HG02763 (cell line): ENCODE results near the gene SIPA1.
"Not testable (repeated sequence)": the region's sequence is repeated elsewhere in the genome, so short reads cannot be mapped to it uniquely, and the experiment has no call there.

Experiments used
- ATAC-seq: cut with Tn5 transposase; IDR thresholded peaks from one replicate; pipeline ENCODE4 v1.9.1; 2021; ENCODE audit warnings: mild to moderate bottlenecking, moderate library complexity; ENCODE audit not compliant: unreplicated experiment

Gene SIPA1

DNA sequence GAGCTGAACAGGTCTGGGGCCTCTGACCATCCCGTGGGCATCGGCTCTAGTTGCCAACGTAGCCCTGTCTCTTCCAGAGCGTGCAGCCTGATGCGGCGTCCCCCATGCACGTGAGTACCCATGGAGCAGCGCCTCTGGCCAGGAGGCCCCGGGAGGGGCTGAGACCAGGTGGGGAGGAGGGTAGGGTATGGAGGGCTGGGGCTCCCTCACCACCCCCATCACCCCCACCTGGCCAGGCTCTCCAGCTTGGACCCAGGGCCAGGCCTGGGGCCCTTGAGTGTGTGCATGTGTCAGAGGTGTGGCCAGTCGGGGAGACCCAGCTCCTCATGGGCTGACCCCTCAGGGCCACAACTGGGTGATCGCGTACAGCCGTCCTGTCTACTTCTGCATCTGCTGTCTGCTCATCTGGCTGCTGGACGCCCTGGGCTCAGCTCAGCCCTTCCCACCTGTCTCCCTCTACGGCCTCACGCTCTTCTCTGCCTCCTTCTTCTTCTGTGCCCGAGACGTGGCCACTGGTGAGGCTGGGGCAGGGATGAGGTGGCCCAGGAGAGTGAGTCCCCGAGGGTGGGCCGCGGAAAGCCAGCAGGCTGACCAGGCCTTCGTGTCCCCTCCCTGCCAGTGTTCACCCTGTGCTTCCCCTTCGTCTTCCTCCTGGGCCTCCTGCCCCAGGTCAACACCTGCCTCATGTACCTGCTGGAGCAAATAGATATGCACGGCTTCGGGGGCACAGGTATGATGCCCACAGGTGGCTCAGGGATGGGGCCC, 13.9 kb upstream of the SIPA1 start:
- no peak for ATAC-seq

DNA sequence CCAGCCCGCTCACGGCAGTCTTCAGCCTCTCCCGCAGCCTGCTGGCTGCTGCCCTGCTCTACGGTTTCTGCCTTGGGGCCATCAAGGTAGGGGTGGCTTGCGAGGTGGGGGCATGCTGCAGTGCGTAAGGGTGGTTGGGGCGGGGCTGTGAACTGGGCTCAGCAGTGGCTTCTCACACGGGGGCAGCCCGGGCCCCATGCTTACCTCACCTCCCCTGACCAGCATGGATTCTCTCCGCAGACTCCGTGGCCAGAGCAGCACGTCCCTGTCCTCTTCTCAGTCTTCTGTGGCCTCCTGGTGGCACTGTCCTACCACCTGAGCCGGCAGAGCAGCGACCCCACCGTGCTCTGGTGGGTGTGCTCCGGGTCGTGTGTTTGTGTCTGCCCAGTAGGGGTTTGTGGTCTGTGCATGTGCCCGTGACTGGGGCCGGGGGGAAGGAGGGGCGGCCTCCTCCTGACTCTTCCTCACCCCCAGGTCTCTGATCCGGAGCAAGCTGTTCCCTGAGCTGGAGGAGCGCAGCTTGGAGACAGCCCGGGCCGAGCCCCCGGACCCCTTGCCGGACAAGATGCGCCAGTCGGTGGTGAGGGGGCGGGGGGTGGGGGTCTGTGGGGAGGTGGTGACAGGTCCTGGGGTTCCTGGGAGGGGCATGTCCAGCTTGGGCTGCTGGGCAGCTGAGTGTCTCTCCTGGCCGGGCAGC, 12.8 kb upstream of the SIPA1 start:
- no peak for ATAC-seq

DNA sequence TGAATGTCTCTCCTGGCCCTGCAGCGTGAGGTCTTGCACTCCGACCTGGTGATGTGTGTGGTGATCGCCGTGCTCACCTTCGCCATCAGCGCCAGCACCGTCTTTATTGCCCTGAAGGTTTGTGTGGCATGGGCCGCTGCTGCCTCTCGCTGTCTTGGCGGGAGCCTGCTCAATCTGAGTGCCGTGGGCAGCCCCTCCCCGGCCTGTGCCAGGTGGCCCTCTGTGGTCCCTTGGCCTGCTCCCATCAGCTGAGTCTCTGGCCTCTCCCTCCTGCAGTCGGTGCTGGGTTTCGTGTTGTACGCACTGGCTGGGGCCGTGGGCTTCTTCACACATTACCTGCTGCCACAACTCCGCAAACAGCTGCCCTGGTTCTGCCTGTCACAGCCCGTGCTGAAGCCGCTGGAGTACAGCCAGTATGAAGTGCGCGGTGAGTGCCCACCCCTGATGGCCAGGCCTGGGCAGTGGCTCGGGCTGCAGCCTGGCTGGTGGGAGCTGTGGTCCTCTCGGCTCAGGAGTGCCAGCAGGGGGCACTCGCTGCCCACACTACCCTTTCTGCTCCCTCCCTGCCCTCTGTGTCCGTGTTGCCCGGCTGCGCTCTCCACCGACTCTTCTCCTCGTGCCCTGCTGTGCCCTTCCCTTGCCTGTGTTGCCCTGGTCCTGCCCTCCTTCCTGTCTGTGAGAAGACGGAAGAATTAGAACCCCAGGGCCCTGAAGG, 12.1 kb upstream of the SIPA1 start:
- ATAC-seq = no peak

DNA sequence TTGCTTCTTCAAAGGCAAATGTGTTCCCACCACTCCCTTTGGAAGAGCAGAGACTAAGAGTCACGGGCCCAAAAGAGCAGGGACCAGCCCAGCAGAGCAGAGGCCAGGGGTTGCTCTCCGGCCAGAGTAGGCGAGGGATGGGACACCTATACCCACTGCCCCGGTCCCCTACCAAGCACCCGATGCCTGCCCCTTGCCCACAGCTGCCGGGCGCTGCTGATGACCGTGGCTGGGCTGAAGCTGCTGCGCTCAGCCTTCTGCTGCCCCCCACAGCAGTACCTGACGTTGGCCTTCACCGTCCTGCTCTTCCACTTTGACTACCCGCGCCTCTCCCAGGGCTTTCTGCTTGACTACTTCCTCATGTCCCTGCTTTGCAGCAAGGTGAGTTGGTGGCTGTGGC, 10.7 kb upstream of the SIPA1 start:
- no peak for ATAC-seq

DNA sequence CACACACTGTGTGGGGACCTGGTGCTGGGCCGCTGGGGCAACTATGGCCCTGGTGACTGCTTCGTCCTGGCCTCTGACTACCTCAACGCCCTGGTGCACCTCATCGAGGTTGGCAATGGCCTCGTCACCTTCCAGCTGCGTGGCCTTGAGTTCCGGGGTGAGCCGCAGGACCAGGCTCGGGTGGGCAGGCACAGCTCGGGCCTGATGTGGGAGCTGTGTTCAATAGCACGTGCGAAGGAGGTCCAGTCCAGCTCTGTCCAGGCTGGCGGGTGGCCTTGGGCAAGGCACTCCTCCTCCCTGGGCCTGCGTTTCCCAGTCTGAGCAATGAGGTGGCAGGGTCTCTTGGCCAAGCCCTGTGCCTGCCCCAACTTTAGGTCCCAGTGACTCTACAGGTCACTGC, 8.3 kb upstream of the SIPA1 start:
- no peak for ATAC-seq

DNA sequence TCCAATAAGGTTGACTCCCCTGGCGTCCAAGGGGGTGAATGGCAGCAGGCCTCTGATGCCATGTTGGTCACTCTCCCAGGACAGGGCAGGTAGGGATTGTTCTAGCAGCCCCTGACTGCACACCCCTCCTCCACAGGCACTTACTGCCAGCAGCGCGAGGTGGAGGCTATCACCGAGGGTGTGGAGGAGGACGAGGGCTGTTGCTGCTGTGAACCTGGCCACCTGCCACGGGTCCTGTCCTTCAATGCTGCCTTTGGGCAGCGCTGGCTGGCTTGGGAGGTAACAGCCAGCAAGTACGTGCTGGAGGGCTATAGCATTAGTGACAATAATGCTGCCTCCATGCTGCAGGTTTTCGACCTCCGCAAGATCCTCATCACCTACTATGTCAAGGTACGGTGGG, 7.7 kb upstream of the SIPA1 start:
- no peak for ATAC-seq

DNA sequence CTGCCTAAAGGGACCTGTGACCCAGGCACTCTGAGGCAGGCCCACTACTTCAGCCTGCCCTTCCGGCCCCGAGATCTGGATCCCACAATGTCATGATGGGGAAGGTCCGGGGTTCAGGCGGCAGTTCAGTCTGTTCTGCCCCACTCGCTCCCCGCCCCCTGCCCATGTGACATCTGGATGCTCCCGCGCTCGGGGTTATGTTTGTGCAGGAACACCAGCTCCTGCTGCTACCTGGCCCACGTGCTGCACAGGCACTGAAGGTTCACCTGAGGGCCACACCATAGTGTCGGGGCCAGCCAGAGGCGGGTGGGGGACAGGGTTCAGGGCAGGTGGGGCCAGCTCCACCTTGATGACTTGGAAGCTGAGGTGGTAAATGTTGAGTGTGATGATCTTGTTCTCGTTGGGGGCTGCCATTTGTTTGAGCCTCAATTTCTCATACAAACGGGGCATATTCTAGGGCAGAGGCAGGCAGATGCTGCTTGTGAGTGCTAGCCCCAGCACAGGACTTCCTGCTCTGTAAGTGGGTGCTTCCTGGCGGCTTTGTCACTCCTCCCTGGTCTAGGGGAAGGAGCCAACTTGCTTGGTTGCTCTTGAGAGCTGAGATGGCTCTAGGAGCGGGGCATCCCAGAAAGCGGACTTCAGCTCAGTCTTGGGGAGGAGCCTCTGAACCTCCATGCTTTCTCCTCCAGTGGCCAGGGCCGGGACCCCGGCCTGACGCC, 4.4 kb upstream of the SIPA1 start:
- ATAC-seq = no peak

DNA sequence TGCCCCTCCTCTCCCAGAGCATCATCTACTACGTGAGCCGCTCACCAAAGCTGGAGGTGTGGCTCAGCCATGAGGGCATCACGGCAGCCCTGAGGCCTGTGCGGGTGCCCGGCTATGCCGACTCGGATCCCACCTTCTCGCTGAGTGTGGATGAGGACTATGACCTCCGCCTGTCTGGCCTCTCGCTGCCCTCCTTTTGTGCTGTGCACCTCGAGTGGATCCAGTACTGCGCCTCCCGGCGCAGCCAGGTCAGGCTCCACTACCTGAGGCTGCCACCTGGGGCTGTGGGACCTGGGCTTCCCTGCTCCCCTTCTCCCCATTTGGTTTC, 3.8 kb upstream of the SIPA1 start:
- ATAC-seq = no peak

DNA sequence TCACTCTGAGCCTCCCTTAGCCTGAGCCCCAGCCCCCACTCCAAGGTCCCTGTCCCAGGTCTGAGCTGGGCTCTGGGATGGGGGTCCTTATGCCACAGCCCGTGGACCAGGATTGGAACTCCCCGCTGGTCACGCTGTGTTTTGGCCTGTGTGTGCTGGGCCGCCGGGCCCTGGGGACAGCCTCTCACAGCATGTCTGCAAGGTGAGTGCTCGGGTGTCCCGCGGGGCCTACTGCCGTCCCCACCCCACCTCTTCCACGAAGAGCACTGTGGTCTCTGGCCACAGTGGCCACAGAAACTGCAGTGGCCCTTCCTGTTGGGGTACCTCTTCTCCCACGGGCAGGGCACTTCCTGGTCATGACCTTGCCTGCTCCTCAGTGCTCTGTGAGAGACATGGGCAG, 3.5 kb upstream of the SIPA1 start:
- no peak for ATAC-seq

DNA sequence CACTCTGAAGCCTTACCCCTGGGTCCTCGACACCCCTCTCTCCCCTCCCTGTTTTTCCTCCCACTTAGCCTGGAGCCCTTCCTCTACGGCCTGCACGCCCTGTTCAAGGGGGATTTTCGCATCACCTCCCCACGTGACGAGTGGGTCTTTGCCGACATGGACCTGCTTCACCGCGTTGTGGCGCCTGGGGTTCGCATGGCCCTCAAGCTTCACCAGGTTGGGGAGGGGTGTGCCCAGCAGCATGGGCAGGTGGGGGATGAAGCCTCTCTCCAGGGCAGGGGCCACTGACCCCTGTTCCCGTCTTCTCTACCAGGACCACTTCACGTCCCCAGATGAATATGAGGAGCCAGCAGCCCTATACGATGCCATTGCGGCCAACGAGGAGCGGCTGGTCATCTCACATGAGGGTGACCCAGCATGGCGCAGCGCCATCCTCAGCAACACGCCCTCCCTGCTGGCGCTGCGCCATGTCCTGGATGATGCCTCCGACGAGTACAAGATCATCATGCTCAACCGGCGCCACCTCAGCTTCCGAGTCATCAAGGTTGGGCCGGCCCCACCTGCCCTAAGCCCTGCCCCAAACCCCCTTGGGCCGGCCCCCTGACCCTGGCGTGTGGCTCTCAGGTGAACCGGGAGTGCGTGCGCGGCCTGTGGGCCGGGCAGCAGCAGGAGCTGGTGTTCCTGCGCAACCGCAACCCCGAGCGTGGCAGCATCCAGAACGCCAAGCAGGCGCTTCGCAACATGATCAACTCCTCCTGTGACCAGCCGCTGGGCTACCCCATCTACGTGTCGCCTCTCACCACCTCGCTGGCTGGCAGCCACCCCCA, 2.8 kb upstream of the SIPA1 start:
- ATAC-seq = no peak

DNA sequence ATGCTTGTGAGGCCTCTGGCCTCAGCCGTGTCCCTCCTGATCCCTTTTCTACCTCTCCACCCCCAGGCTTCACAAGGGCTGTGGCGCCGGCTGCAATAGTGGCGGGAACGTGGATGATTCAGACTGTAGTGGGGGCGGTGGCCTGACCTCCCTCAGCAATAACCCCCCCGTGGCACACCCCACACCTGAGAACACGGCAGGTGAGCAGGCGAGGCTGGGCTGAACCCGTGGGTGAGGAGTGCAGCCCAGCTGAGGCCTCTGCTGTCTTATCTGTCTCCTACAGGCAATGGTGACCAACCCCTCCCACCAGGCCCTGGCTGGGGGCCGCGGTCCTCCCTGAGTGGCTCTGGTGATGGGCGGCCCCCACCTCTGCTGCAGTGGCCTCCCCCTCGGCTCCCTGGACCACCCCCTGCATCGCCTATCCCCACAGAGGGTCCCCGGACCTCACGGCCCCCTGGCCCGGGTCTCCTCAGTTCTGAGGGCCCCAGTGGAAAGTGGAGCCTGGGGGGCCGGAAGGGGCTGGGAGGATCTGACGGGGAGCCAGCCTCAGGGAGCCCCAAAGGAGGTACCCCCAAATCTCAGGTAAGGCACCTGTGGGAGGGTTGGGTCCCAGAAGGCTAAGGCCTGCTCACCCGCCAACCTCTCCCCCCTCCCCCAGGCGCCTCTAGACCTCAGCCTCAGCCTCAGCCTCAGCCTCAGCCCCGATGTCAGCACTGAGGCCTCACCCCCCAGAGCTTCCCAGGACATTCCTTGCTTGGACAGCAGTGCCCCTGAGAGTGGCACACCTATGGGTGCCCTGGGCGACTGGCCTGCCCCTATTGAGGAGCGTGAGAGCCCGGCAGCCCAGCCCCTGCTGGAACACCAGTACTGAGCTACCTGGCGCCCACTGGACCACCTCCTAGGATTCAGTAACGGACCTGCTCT, 1.5 kb upstream of the SIPA1 start:
- ATAC-seq = no peak

DNA sequence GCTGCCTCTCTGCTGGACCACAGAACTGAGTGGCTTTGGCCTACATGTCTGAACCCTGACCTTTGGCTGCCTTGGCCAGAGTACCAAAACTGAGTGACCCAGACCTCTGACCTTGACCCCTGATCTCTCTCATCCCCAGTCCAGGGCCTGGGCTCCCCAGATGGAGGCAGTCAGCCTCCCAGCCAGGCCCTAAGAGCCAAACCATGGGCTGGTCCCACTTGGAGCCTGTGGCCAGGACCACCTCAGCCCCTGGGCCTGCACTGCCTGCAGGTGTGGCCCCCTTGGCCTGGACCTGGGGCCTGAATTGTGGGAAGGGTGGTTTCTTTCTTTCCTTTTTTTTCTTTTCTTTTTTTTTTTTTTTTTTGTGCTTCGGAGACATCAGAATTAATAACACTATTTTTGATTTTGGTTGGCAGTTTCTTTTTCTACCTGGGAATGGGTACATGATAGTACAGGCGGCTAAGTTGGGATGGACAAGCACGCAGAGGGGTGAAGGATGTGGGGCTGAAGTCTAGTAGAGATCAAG, 806 bp upstream of the SIPA1 start:
- ATAC-seq = no peak

DNA sequence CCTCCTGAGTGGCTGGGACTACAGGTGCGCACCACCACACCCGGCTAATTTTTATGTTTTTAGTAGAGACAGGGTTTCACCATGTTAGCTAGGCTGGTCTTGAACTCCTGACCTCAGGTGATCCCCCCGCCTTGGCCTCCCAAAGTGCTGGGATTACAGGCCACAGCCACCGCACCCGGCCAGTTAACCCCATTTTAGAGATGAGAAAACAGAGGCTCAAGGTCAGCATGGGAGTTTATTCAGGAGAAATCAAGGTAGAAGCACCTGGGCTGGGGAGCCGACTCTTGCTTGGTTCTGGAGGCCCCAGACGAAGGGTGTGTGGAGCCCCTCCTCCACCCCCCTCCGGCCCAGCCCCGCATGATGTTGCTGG, 1.3 kb downstream of the SIPA1 start:
- not testable (repeated sequence) for ATAC-seq

DNA sequence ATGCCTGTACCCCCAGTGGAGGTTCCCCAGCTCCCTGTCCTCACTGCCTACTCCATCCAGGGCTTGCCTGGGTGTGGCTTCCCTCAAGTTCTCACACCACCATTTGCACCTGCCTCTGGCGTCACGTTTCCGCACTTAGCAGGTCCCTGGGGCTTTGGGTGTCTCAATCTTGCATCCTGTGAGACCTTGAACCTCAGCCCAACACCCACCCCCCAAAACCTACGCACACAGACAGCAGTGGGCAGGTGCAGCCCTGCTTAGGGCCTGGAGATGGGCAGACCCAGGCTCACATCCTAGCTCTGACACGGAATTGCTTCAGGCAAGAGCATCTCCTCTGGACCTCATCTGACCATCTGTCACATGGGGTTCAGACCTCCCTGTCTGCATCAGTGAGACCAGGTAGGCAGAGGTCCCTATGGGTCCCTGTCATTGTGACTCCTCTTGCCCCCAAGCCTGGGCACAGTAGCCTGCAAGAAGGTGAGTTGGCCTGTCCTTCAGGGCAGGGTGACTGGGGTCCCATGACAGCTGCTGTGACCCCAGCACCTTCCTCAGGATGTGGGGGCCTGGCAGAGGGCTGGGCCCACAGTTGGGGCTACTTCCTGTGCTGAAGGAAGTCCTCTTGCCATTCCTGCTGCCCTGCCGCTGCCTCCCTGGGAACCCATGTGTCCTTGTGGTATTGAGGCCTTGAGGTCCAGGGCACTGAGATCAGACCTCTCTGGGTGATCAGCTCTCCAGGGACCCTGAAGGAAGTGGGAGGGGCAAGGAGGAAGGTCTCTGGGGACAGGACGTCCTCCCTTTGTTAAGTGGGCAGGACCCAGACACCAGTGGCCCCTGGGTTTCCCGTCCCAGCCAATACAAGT, 2.0 kb downstream of the SIPA1 start:
- ATAC-seq = peak; percentile 35

DNA sequence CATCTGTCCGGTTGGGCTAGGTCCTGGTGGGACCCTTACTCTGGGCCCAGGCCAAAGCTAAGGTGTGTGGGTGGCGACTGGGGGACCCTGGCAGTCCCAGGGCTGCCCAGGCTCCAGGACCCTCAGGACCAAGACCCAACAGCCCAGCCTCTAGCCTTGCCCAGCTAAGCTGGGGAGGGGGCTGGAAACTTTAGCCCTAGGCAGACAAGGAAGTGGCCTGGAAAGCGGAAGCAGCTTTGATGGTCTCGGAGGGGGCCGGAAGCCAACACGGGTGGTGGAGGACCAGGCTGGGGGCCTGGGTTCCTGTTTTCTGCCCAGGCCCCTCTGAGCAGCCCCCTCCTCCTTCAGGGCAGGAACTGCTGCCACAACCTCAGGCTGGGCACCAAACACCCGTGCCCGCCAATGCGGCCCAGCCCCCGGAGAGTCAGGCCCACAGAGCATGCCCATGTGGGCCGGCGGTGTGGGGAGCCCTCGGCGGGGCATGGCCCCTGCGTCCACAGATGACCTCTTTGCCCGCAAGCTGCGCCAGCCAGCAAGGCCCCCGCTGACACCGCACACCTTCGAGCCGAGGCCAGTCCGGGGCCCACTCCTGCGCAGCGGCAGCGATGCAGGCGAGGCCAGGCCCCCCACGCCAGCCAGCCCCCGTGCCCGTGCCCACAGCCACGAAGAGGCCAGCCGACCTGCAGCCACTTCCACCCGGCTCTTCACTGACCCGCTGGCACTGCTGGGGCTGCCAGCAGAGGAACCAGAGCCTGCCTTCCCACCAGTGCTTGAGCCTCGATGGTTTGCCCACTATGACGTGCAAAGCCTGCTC, 2.8 kb downstream of the SIPA1 start:
- no peak for ATAC-seq

DNA sequence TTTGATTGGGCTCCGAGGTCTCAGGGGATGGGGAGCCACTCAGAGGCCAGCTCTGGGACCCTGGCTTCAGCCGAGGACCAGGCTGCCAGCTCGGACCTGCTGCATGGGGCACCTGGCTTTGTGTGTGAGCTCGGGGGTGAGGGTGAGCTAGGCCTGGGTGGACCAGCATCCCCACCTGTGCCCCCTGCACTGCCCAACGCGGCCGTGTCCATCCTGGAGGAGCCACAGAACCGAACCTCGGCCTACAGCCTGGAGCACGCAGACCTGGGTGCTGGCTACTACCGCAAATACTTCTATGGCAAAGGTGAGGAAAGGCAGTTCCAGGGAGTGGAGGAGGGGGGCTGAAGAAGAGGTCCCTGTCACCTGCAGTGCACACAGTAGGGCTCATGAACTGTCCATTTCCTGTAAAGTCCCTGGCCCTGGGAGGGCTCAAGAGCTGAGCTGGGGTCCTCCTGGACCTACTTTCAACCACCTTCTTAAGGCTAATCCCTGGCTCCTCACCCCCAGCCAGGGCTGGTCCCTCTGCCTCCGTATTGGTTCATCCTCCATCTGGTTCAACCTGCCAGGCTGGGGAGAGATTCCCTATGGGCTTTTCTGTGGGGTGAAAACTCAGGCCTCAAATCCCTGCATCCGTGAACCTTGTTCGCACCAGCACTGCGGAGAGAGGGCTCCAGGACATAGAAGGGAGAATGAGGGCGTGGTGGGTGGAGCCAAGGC, 3.6 kb downstream of the SIPA1 start:
- ATAC-seq = no peak
